GM04504 (cell line): ENCODE measurements around the gene HNRNPC.
"Not testable (repeated sequence)": the region's sequence is repeated elsewhere in the genome, so short reads cannot be mapped to it uniquely, and the experiment has no call there.

ENCODE experiments used
- DNase-seq: peaks from one replicate; pipeline ENCODE4 v3.0.0-alpha.2; 2012; ENCODE audit warnings: low read depth

Gene HNRNPC

DNA sequence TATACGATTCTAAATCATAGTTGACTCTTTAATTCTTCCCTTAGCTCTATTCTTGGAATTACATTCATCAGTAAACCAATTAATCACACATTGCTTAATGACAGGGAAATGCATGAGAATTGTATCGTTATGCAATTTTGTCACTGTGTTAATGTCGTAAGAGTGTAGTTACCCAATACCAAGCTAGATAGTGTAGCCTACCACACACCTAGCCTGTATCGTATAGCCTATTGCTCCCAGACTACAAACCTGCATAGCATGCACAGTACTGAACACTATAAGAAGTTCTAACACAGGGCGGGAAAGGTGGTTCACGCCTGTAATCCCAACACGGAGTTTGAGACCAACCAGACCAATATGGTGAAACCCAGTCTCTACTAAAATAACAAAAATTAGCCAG lies 24.7 kb downstream of the HNRNPC start:
- DNase-seq, result no peak

GRCh38 chr14:21241218-21241819 lies 27.9 kb downstream of the HNRNPC start:
- DNase-seq, result no peak

GRCh38 chr14:21240417-21240816 lies 28.8 kb downstream of the HNRNPC start:
- DNase-seq, result no peak

GRCh38 chr14:21238823-21239518 lies 30.3 kb downstream of the HNRNPC start:
- no peak for DNase-seq

DNA sequence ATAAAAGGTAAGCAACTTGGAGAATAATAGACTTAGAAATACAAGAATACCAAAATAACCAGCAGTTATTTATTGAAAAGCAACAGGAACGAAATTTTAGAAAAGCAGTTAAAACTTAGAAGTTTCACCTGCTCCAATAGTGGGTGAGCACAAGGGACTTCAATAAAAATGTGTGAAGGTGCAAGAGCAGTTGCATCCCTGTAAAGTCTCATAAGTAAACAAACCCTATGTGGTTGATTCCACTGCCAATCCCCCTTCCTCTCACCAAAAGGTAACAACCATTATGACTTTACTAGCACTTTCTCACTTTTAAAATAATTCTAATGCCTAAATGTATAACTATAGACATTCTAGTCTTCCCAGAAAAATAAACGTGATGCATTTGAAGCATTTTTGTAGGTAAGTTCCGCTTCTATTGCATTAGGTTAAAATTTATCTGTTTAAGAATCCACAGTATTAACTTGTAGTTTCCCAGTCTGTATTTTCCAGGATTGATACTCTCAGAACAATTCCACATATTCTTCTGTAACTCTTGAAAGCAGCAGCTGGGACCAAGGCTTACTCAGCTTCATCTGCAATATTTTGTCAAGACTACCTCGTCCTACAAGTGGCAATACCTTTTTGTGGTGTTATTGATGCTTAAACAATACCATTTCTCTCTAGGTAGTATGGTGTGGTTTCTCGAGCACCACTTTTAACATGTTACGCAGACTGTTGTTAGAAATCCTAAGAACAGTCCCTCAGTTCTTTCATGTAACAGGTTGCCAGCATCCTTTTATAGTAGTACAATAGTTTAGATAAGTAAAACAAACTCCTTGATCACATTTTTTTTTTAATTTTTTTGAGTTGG lies 32.1 kb downstream of the HNRNPC start:
- no peak for DNase-seq

DNA sequence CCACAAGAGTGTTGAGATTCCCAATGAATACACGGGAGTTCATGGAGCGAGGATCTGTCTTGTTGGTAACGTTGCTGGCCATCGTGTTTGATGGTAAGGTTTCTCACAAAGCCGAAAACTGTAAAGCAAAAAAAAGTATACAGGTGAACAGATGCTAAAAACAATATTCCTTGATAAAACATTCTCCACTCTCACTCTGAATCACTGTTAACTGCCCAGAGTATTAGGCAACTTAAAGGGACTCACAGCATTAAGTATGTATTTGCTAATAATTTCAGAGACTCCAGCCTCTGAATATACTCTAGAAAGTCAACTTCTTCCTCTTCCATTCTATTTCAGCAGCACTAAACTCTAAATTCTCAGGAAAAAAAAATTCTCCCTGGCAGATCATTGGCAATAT lies 35.1 kb downstream of the HNRNPC start:
- no peak for DNase-seq

GRCh38 chr14:21233457-21234076 lies 35.7 kb downstream of the HNRNPC start:
- no peak for DNase-seq

DNA sequence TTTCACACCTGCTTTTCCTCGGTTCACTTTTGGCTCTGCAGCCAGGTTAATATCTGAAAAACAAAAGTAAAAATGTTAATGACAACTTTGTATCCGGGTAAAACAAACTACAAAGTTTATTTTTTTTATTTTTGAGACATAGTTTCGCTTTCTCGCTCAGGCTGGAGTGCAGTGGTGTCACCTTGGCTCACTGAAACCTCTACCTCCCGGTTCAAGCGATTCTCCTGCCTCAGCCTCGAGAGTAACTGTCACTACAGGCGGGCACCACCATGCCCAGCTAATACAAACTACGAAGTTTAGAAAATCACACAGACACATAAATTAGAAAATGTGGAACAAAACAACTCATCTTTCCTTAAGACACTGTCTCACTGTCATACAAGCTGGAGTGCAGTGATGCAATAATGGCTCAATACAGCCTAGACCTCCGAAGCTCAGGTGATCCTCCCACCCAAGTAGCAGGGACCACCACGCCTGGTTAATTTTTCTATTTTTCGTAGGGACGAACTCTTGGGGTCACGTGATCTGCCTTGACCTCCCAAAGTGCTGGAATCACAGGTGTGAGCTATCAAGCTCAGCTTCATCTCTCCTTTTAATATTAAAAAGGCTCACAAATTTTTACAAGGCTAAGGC lies 38.1 kb downstream of the HNRNPC start:
- DNase-seq, result no peak

DNA sequence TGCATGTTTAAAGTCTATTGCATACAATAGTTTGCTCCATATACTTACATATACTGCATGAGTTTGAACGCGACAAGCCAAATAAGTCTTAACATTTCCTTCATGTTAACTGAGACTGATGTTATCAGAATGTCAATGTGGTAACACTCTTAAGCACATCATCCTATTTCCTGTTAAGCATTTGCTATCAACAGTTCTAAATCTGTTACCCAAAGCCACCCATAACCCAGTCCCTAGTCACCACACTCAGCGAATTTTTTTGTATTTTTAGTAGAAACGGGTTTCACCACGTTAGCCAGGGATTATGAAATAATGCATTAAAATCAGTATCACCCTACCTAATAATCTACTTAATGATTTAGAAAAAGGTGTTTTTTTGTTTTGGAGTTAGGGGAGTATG lies 39.4 kb downstream of the HNRNPC start:
- no peak for DNase-seq

- DNase-seq, result no peak
These were observed 41.3 kb downstream of the HNRNPC start for GRCh38 chr14:21227981-21228380.

GRCh38 chr14:21227150-21227549 lies 42.1 kb downstream of the HNRNPC start:
- no peak for DNase-seq

DNA sequence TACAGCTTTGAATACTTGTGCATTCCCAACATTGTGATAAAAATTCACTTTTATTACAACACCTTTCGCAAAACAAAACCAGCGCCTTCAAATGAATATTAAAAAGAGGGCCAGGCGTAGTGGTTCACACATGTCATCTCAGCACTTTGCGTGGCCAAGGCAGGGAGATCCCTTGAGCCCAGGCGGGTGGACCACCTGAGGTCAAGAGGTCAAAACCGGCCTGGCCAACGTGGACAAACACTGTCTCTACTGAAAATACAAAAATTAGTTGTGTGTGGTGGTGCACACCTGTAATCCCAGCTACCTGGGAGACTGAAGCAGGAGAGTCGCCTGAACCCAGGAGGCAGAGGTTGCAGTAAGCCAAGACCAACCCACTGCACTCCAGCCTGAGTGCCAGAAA lies 42.8 kb downstream of the HNRNPC start:
- no peak for DNase-seq

DNA sequence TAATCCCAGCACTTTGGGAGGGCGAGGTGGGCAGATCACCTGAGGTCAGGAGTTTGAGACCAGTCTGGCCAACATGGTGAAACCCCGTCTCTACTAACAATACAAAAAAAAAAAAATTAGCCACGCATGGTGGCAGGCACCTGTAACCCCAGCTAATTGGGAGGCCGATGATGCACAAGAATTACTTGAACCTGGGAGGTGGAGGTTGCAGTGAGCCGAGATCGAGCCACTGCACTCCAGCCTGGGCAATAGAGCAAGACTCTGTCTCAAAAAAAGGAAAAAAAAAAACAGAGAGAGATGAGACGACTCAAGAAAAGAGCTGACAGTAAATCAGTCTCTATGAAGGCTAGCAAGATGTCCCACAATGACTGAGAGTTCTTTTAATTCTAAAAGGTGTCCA lies 44.1 kb downstream of the HNRNPC start:
- DNase-seq, result not testable (repeated sequence)

- no peak for DNase-seq
These were observed 48.3 kb downstream of the HNRNPC start for GRCh38 chr14:21220874-21221477.

DNA sequence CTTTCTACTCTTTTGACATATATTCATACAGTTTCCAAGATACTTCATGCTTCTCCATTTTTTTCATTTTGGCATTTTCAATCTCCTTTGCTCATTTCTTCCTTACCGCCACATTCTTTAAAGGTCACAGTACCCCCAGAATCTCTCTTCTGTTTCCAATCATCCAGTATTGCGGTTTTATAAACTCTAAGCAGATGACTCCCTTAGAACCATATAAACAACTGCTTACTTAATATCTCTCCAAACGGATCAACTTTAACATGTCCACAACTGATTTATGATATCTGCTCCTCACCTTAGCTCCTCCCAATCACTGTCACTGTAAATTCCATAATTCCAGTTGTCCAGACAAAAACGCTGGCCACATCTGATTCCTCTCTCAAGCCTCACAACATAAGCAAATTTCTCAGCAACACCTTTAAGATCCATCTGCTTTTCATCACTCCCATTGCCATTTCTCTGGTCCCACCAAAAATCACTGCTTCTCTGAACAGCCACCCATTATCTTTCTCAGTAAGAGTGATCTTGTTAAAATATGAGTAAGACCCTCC lies 49.6 kb downstream of the HNRNPC start:
- no peak for DNase-seq

- DNase-seq, result no peak
These were observed 50.1 kb downstream of the HNRNPC start for GRCh38 chr14:21219120-21219519.

DNA sequence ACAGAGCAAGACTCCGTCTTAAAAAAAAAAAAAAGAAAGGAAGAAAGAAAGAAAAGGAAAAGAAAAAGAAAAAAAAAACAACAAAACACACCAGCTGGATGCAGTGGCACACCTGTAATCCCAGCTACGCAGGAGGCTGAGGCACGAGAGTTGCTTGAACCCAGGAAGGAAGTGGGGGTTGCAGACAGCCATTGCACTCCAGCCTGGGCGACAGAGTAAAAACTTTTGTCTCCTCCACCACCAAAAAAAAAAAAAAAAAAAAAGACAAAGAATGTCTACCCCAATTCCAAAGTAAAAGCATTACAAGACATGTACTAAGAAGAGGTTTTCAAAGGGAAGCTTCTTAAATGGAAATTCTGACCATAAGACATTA lies 53.4 kb downstream of the HNRNPC start:
- no peak for DNase-seq

GRCh38 chr14:21215130-21215878 lies 53.9 kb downstream of the HNRNPC start:
- DNase-seq, result no peak

DNA sequence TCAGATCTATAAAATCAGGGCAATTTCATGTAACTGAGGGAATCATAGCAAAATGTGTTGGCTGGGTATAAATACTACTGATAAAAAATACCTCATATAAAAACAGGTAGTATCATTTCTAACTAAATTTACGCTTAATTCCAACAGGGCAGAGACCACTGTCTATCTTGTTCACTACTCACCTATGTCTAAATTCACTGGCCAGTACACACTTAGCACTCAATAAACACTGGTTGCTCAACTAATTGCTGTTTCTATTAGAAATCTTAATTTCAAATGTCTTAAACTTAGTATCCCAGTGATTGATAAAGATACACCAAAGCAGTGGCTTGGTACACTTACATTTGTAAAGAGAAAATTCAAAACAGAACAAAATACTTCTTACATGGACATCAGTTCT lies 55.6 kb downstream of the HNRNPC start:
- DNase-seq, result no peak

DNA sequence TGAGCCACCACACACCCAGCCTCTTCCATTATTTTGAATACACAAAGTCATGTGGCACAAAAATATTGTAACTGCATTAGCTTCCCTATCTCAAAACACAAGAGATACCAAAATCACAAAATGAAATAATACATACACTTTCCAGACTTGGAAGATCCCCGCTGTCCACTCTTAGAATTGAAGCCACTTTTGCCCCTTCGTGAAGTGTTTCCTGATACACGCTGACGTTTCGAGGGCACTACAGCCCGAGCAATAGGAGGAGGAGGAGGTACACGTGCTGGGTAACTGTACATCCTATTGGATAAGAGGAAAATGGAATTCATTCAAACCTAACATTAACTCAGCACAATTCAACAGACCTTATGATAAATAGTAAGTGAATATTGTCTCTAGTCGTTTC lies 56.4 kb downstream of the HNRNPC start:
- not testable (repeated sequence) for DNase-seq

GRCh38 chr14:21211509-21211908 lies 57.7 kb downstream of the HNRNPC start:
- no peak for DNase-seq
